GM19455 (cell line): ENCODE results near the gene TNFAIP8L2.

Experiments
- ATAC-seq: cut with Tn5 transposase; IDR thresholded peaks from one replicate; pipeline ENCODE4 v1.9.1; 2021; ENCODE audit not compliant: unreplicated experiment

Gene TNFAIP8L2

DNA sequence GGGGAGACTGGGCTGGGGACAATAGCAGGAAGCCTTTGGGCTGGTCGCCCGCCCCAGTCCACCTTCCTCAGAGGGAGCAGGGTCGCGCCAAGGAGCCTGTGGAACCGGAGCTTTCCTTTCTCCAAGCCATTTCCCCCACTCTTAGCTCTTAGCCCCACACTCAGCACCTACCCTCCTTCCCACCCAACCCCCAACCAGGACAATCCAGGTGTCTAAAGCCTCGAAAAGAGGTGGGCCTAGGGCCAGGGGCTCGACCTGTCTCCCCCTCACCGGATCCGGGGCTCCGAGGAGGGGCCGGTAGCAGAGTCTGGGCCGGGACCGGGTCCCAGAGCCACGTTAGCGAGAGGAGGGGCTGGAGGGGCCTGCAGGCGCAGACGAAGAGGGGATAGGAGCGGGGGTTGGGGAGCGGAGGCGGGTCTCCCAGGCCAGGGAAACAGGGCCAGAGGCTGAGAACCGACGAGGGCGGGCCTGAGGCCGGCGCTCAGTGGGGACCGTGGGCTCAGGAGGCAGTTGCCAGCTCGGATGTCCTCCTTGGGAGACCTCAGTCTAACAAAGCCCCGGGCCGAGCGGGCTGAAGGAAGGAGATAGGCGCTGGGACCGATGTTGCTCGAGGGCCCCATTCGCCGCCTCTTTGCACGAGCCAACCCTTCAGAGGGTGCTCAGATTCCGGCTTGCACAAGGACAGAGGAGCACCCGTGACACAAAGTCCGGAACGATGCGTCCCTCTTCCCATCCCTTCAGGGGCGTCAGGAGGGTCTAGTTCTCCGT, 11.0 kb upstream of the TNFAIP8L2 start:
- no peak for ATAC-seq

DNA sequence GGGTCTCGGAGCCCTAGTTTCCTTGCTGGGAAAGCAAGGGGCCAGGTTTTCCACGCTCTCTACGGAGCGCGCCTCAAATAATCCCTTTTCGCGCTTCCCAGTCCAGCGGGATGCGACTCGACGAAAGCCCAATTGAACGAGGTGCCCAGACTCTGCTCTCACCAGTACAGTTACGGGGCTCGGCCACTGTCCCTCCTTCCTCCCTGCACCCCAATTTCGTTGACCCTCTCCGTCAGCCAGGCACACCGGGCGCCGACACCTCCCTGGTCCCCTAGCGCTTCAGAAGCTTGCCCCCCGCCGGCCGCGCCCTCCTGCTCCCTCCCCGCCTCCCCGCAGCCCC, 10.4 kb upstream of the TNFAIP8L2 start:
- no peak for ATAC-seq

DNA sequence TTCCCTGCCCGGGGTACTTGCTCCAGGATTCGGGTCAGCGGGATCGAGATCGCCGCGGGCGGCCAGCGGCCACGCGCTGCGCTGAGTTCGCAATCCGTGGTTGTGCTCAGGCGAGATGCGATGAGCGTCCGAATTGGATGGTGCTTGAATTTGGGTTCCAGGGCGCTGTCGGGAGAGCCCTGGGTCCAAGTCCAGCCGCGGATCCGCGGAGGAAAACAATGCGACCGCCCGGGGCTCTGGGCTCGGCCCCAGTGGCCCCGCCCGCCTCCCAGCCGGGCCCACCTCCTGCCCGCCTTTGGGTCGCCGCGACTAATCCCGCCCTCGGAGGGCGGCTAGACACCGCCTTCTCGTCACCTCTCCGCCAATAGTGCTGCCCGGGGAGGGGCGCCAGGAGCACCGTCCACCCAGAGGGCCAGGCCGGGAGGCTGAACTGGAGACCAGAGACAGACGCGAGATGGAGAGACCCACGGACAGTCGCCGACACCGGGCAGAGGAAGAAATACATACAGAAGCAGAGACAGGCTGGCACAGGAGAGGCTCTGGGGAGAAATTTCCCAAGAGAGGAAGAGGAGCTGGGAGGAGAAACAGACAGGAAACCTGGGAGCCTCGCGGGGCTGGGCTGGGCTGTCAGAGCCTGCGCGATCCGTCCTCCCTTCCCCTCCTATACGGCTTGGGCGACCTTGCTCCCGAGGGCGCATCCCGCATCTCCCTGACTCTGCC, 9.9 kb upstream of the TNFAIP8L2 start, which contains the start of gene SEMA6C:
Gene SEMA6C (minus strand): TSS at position 220 of the 720 bp plus-strand sequence. CDS start 4,010 bp downstream, outside the sequence.
- peak; percentile 98 for ATAC-seq

DNA sequence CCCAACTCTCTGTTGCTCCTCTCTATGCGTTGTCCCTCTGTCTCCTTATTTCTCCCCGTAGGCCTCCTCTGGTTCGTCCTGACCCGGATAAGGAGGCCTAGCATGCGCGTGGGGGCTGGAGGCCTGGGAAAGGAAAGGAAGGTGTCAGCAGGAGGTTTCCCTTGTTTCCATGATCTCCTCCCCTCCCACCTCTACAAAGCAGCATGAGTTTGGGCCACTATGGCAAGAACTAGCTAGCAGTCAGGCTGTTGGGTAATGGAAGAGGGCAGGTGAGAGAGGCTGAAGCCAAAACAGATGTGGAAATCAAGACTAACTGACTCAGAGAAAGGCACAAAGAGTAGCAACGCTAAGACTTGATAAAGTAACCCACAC, 9.3 kb upstream of the TNFAIP8L2 start:
- no peak for ATAC-seq

DNA sequence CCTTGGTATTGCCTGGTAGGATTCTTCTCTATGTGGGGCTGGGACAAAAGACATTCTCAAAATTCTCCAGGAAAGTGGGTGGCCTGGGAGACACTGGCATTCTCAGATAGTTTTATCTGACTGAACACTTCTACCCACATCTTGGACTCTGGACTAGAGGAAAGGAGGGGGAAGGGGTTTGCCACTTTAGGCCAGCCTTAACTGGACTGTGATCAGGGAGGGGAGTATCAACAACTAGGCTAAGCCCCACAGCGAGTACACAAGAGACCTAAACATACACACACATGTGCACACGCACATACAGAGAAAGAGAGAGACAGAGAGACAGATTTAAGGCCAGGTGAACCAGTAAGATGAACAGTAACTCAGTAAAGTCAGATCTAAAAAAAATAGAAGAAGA, 8.8 kb upstream of the TNFAIP8L2 start:
- ATAC-seq, result no peak

DNA sequence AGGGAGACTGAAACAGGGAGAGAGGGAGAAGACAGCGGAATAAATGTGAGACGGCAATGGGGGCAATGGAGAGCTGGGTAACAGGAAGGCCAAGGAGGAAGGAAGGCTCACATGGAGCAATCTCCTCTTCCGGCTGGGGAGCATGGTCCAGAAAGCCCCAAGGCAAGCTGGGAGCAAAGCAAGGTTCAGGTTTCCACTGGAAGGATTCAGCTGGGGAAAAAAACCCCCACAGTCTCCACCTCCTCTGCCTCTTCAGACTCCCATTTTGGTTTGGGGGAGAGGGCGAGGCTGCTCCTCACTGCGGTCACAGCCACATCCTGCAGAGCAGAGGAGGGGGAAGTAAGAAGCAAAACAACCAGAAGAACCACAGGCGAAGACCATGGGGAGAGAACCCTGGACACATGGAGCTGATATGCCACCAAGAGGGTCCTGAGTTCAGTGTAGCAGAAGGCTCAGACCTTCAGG, 650 bp downstream of the TNFAIP8L2 start:
- ATAC-seq, result no peak

DNA sequence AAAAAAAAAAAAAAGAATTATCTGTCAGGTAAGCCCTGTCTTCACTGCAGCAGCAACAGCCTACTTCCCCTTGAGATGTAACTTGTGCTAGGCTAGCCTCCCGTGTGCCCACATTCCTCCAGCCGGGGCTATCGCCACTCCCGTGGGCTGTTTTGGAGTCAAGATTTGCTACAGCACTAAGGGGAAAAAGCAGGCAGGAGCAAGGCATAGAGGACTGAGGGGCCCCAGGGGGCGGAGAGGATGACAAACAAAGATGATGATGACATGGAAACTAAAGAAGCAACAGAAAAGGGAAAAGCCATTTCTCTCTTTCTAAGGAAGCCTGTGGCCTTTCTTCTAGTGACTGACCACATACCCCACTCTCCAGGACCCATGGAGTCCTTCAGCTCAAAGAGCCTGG, 1.9 kb downstream of the TNFAIP8L2 start:
- ATAC-seq, result no peak

DNA sequence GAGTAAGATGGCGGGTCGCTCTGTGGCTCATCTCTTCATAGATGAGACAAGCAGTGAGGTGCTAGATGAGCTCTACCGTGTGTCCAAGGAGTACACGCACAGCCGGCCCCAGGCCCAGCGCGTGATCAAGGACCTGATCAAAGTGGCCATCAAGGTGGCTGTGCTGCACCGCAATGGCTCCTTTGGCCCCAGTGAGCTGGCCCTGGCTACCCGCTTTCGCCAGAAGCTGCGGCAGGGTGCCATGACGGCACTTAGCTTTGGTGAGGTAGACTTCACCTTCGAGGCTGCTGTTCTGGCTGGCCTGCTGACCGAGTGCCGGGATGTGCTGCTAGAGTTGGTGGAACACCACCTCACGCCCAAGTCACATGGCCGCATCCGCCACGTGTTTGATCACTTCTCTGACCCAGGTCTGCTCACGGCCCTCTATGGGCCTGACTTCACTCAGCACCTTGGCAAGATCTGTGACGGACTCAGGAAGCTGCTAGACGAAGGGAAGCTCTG, 2.4 kb downstream of the TNFAIP8L2 start:
- ATAC-seq, result no peak

DNA sequence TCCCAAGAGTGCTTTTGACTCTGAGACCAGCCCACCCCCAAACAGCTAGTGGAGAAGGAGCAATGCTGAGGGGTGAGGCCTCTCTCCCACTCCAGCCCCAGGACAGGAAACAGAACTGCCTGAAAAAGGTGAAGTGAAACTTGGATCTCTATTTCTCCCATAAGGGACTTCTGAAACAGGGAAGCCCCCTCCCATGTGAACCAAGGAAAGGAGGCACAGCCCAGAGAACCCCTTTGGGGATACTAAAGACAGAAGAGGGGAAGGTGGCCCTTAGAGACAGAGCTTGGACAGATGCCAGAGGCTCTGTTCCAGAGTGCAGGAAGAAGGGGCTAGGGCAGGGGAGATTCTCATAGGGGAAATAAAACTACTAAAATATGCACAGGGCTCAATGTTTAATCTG, 2.9 kb downstream of the TNFAIP8L2 start:
- ATAC-seq, result no peak

DNA sequence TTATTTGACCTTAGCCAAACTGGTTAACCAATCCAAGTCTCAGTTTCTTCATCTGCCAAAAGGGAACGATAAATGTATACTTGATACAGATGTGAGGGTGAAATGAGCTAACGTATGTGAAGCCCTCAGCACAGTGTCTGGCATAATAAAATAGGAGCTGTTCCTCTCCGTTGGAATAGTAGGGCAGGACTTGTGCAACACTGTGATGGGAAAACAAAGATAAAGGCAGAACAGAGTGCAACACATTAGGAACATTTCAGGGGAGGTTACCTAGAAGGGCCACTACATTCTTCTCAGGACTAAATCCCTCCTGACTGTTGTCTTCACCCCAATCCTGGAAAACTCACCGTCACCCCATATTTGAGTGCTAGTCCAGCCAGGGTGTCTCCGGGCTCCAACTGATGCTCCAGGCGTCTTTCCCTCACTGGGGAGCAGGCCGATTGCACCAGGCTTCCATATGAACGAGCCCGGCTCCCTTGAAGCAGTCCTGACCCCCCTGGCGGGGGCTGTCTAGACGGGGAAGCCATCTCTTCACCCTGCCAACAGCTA, 8.4 kb downstream of the TNFAIP8L2 start:
- ATAC-seq, result no peak

DNA sequence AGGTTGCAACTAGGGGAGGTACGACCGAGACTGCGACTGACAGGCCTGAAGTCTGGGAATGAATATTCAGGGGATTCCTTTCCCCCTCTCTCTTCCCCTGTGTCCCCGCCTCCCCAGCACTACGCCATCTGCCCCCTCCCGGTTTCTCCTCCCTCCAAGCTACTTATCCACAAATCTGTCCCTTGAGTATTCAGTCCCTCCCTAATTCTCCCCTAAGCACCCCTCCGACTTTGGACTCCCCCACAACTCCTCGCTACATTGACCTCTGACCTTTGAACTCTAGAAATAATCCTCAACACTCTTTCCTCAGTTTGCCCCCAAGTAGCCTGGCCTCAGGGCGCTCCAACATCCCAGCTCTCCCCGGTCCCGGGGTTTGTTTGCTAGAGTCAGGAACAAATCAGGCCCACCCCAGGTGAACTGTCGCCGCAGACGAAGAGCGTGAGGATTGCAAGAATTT, 8.9 kb downstream of the TNFAIP8L2 start:
- ATAC-seq, result peak; percentile 18

DNA sequence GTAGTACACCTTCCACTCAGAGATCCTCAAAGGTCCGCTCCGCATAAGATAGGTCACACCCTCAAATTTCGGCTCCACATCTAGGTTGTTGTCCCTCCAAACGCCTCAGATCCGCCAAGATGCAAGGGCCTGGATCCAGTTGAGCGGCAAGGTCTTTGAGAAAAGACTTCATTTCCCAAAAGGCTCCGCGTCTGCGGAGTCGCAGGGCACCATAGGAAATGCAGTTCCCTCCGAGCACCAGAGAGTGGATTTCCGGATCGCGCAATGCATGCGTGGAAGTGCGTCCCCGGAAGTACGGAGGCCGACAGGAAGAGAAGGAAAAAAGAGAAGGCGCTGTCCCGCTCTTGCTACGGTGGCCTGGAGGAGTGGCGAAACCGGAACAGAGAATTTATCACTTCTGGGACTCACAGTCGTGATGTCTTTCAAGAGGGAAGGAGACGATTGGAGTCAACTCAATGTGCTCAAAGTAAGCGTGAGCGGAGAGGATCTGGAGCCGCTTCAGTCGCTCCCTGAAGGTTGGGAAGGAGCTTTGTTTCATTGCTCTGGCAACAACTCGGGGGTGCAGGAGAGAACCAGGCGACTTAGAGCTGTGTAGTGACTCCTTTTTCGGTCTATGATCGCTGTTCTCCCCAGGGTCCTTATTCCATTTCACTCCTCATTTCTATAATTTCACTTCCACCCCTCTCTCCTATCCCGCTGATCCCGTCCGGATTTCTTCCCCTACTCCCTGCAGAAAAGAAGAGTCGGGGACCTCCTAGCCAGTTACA, 9.5 kb downstream of the TNFAIP8L2 start, which contains the start of the genes LYSMD1 and SCNM1:
Gene LYSMD1 (minus strand): TSS at position 165 of the 767 bp plus-strand sequence. CDS start 644 bp downstream, outside the sequence.
Gene SCNM1 (plus strand): TSS at position 407 of the 767 bp plus-strand sequence. CDS start 9 bp downstream, at position 416.
- peak; percentile 68 for ATAC-seq

DNA sequence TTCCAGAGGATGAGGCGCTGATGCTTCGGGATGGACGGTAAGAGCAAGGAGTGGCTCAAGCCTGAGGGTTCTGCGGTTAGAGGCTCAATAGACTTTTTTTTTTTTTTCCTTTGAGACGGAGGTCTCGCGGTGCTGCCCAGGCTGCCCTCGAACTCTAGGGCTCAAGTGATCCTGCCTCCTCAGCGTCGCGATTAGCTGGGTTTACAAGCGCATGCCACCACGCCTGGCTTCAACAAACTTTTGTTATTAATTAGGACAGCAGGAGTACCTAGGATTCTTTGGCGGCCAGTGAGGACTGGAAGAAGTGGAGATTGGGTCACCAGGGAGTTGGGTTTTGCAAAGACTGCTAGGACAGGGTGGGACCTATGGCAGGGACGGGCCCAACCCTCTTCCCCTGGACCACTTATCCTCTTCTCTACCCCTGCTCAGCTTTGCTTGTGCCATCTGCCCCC, 10.1 kb downstream of the TNFAIP8L2 start:
- ATAC-seq, result peak; percentile 7

DNA sequence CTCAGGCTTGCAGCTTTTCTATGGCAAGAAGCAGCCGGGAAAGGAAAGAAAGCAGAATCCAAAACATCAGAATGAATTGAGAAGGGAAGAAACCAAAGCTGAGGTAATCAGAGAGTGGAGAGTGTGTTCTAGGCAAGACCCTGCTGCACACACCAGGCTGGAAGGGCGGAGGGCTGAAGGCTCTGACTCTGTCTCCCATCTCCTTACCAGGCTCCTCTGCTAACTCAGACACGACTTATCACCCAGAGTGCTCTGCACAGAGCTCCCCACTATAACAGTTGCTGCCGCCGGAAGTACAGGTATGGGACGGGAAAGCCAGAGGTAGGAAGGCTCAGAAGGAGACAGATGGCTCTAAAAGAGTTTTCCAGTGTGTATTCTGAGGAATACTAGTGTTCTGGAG, 10.7 kb downstream of the TNFAIP8L2 start:
- ATAC-seq, result no peak

DNA sequence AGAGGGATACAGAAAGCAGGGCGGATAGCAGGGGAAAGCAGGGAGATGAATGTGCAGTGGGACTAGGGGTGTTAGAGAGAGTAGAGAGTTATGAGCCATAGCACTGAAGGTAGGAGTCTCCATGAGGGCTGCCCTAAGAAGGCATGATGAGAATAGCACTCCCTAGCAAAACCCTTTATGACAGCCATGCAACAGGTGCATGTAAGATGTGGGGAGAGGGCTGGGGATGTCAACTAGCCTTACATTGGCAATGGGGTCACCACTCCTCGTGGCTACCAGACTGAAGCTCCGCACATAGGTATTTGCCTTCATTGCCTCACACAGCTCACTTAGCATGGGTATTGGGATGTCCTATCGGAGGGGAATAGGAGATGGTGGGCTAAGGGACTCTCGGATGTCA, 14.7 kb downstream of the TNFAIP8L2 start:
- ATAC-seq, result no peak

DNA sequence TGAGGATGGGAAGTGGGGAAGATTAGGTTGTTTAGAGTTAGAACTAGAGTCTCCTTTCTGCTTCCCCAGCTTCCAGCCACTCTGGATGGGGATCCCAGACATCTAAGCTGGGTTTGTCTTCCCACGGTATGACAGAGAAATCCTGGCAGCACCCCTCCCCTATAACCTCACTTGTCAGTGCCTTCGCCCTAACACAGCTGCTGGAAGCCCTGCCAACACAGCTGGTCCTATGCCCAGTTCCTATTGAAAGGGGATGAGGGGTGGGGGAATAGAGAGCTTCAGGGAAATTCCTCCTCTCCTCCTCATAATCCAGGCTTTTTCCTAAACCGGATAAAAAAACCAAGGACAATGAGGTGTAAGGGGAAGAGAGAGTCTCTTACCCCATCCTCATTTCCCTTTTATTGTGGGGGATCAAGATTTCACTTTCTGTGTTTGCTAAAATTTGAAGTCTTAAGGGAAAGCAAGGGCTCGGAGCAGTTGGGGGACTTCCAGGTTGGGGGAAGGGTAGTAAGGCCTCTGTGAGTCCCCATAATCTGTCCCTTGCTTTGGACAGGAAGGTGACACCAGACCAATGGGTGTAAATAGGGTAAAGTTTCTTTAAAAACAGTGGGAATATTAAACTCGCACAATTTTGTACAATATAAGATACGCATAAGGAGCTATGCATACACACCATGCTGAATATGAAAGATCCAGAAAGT, 18.7 kb downstream of the TNFAIP8L2 start:
- ATAC-seq, result no peak

DNA sequence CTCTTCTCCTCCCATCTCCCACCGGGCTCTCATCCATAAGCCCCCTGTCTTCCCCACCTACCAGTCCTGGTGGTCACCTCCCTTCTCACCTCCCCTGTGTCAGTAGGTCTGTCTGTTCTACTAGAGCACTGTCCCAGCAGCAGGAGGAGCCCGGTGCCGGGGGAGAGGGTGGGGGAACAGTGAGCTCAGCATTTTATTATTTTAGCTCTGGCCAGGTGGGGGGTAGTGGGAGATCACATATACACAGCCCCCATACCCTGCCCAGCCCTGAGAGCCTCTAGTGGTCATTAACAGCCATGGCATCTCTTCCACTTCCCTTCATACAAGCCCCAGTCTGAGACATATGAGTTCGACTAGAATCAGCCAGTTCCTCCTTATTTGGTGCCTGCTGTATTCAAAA, 19.4 kb downstream of the TNFAIP8L2 start, which contains the start of gene TMOD4:
Gene TMOD4 (minus strand): TSS at position 119 of the 400 bp plus-strand sequence. CDS start 1,106 bp downstream, outside the sequence.
- ATAC-seq, result no peak

DNA sequence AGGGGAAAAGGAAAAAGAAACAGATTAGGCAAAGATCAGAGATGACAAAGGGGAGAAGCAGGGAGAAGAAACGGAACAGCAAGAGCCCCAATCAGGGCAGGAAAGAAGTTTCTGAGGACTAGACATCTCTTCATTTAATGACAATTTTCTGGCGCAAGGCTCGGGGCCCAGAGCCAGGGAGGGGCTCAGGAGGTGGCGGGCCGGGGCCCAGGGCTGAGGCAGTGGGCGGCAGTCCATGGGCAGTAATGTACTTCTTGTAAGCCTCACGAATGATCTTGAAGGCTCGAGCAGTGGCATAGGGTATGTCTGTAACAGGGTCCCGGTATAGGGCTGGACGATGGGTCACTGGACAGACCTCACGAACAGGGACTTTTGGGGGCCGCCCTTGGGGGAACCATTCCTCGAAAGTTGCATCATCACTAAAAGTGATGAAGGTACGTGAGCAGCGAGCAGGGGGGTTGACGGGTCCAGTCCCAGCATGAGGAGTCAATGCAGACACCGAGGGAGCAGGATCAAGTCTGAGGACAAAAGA, 20.1 kb downstream of the TNFAIP8L2 start:
- no peak for ATAC-seq

DNA sequence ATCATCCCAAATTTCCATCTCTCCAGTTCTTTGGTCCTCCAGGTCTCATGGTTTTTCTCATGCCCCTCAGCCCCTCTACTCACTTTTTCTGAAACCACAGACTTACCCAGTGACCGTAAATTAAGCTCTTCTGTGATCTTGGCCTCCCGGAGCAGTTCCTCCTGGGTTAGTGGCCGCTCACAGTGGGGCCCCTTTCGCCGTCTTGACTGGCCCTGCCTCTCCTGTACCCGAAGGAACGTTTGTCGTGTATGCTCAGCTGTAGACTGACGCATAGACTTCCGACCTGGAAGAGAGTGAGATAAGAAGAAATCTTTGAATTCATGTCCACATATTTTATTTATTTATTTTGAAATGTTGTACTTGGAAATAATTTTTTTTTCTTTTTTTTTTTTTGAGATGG, 27.8 kb downstream of the TNFAIP8L2 start:
- ATAC-seq, result no peak

DNA sequence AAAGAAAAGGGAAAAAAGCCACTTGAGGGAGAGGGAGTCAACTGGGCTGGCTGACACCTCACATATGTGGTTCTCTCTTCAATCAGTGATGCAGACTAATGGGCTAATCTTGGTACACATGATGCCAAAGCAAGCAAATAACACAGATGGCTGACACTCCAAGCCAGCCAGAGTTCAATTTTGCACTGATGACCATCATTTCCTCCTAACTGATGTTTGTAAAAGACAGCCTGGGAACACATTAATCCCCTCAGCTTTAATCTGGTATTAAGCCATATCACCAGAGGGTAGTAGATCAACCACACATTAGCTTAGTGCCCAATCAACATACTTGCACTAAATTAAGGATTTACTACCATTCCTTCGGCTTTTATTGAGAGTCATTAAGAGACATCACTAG, 30.8 kb downstream of the TNFAIP8L2 start:
- no peak for ATAC-seq
